ENCODE results near the gene XG. TPM values are rescaled to one million over a fixed set of nuclear protein-coding genes. Genes with fewer than 3 reads are reported as not detected.
"Not testable (repeated sequence)": the region's sequence is repeated elsewhere in the genome, so short reads cannot be mapped to it uniquely, and the experiment has no call there.

Gene XG
- total RNA-seq, 1 donor from 2014 or later: not detected

DNA sequence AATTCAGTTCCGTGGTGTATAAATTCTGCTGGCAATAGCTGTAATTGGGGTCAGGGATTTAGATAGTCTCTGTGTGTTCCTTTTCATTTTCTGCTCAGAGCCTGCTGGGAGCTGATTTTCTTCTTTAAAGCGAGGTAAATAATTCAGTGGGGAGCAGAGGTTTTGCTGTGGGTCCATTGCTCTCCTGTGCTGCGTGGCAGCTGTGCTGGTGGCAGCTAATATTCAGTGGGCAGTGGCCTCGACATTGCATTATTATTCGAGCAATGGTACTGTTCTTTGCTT is 13.7 kb downstream of the XG start:
- TF ChIP-seq, protein P1, sequence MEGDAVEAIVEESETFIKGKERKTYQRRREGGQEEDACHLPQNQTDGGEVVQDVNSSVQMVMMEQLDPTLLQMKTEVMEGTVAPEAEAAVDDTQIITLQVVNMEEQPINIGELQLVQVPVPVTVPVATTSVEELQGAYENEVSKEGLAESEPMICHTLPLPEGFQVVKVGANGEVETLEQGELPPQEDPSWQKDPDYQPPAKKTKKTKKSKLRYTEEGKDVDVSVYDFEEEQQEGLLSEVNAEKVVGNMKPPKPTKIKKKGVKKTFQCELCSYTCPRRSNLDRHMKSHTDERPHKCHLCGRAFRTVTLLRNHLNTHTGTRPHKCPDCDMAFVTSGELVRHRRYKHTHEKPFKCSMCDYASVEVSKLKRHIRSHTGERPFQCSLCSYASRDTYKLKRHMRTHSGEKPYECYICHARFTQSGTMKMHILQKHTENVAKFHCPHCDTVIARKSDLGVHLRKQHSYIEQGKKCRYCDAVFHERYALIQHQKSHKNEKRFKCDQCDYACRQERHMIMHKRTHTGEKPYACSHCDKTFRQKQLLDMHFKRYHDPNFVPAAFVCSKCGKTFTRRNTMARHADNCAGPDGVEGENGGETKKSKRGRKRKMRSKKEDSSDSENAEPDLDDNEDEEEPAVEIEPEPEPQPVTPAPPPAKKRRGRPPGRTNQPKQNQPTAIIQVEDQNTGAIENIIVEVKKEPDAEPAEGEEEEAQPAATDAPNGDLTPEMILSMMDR (IDR thresholded peaks at IDR 0.05): no peak
- intact Hi-C loops (cut with micrococcal nuclease): no loop called here
- CTCF ChIA-PET: no interaction called here
- POLR2A ChIA-PET: no interaction called here
- H3K4me1 Mint-ChIP-seq: no peaks in the 10 kb centered on the region
- no peaks in the 10 kb centered on the region for H3K36me3 Mint-ChIP-seq (ENCODE audit: low read depth)
- H3K27me3 Mint-ChIP-seq: peaks cover 11% of the 10 kb centered on the region
- peaks cover 1% of the 10 kb centered on the region for H3K9me3 Mint-ChIP-seq
- ATAC-seq (ENCODE audit: low read depth) (no peak), DNase-seq (no peak)
- no peak overlapping the region for H3K27ac Mint-ChIP-seq
- H3K4me3 Mint-ChIP-seq: no peak overlapping the region

DNA sequence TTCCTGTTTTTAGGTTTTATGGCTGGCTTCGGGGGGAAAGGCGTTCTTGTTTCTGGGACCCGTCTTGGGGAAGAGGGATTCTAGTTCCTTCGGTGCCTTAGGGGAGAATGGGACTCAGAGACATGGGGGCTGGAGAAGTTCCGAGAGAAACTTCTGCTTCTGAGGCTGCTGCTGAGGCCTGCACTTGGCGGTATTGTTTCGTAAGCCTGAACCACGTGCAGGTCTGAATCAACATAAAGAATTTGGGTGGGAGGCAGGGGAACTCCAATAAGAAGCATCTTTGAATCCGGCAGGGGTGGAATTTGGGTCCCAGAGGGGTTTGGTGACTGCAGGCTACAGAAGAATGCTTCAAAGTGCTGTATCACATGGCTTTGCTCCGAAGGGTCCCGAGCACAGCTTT is 15.1 kb downstream of the XG start:
- CTCF ChIA-PET: no interaction called here
- H3K36me3 Mint-ChIP-seq (ENCODE audit: low read depth): no peaks in the 10 kb centered on the region
- ATAC-seq (ENCODE audit: low read depth): no peak
- intact Hi-C loops (cut with micrococcal nuclease): no loop called here
- no peak overlapping the region for H3K4me3 Mint-ChIP-seq
- H3K4me1 Mint-ChIP-seq: no peaks in the 10 kb centered on the region
- no peak for DNase-seq
- POLR2A ChIA-PET: no interaction called here
- TF ChIP-seq, protein P1 (IDR thresholded peaks at IDR 0.05): no peak
- H3K9me3 Mint-ChIP-seq: peaks cover 5% of the 10 kb centered on the region
- H3K27ac Mint-ChIP-seq: no peak overlapping the region
- H3K27me3 Mint-ChIP-seq: peaks cover 16% of the 10 kb centered on the region

DNA sequence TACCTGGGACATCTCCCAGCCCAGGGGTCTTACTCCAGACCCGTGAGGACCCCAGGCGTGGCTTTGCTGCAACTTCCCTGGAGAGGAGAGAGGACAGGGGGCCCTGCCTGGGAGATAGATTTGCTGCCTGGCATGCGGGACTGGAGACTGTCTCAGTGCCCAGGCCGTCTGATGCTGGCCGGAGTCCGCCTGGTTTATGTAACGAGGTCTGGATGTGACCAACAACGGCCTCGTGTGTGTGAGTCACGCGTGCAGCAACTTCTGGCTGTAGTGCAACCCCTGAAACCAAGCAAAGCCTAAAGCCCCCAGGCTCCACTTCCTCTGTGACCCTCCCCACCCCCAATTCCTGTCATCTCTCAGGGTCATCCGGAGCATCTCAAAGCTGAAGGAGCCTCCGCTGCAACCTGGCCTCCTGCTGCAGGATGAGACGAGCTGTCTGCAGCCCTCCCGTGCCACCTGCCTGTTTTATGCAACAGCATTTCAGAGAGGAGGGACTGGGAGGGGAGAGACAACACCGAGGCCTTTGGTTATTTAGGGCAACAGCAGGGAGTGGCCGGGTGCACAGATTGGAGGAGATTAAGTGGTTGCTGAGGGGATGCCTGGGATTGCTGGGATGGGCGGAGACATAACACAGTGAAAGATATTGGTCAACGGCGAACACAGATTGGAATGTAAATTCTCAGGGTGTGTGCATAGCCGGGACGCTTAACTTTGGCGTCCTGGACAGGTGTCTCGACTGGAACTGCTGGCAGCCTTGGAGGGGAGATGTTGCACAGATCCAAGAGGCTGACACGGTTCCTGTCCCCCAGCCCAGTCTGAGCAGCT is 16.0 kb downstream of the XG start:
- peaks cover 16% of the 10 kb centered on the region for H3K27me3 Mint-ChIP-seq
- H3K4me3 Mint-ChIP-seq: no peak overlapping the region
- no peaks in the 10 kb centered on the region for H3K36me3 Mint-ChIP-seq (ENCODE audit: low read depth)
- intact Hi-C loops (cut with micrococcal nuclease): no loop called here
- no peaks in the 10 kb centered on the region for H3K4me1 Mint-ChIP-seq
- ChIA-PET CTCF (no interaction called here), POLR2A (no interaction called here)
- no peak overlapping the region for H3K27ac Mint-ChIP-seq
- ATAC-seq (ENCODE audit: low read depth) (no peak), DNase-seq (no peak)
- H3K9me3 Mint-ChIP-seq: peaks cover 5% of the 10 kb centered on the region
- TF ChIP-seq, protein P1 (IDR thresholded peaks at IDR 0.05): no peak

DNA sequence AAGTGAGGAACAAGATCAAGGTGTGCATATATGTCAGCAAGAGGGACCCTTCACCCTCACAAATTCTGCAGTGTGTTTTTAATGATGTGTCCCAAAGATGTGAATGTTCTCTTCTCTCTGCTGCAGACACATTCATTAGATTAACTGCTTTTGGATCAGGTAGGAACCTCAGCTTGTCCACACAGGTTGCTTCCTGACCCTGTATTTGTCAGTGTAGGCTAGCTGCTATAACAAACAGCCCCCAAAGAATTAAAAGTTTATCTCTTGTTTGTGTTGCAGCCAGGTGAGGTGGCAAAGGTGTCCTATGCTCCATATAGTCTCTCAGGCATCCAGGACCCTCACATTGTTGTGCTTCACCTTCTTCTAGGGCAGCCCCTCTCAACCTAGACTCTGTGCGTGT is 17.8 kb downstream of the XG start:
- no peaks in the 10 kb centered on the region for H3K36me3 Mint-ChIP-seq (ENCODE audit: low read depth)
- intact Hi-C loops (cut with micrococcal nuclease): no loop called here
- TF ChIP-seq, protein P1 (IDR thresholded peaks at IDR 0.05): no peak
- CTCF ChIA-PET: no interaction called here
- POLR2A ChIA-PET: no interaction called here
- H3K27ac Mint-ChIP-seq: no peak overlapping the region
- no peak for ATAC-seq (ENCODE audit: low read depth)
- H3K9me3 Mint-ChIP-seq: peaks cover 11% of the 10 kb centered on the region
- peaks cover 16% of the 10 kb centered on the region for H3K27me3 Mint-ChIP-seq
- DNase-seq: no peak
- H3K4me1 Mint-ChIP-seq: no peaks in the 10 kb centered on the region
- no peak overlapping the region for H3K4me3 Mint-ChIP-seq

GRCh38 chrX:2773166-2774055 is 21.6 kb downstream of the XG start:
- CTCF ChIA-PET; H3K4me1 Mint-ChIP-seq; H3K27ac Mint-ChIP-seq; intact Hi-C loops (cut with micrococcal nuclease); ATAC-seq (ENCODE audit: low read depth); DNase-seq; POLR2A ChIA-PET; H3K36me3 Mint-ChIP-seq (ENCODE audit: low read depth); H3K4me3 Mint-ChIP-seq: not testable (repeated sequence)
- H3K9me3 Mint-ChIP-seq: peaks cover 16% of the 10 kb centered on the region
- peaks cover 16% of the 10 kb centered on the region for H3K27me3 Mint-ChIP-seq

All from activated B cell treated with CpG ODN at 0.5 μM for 24 hours (primary cell).